Measurements from ENCODE around the gene ZNF878.

GRCh38 chr19:12043752-12044422 is 8.9 kb downstream of the ZNF878 start:
- TF ChIP-seq CTCF (IDR thresholded peaks at IDR 0.05) (no peak), POLR2A (IDR thresholded peaks at IDR 0.05) (no peak)
